DND-41 (cell line): ENCODE data around the gene CIT.

Experiments used
- EZH2 ChIP-seq: IDR thresholded peaks from 3 replicates; pipeline ENCODE4 v1.6.1; 2012; ENCODE audit warnings: borderline replicate concordance, low read depth, mild to moderate bottlenecking, moderate library complexity, low read length, inconsistent platforms; ENCODE audit not compliant: severe bottlenecking
- TF ChIP-seq, protein P1 (sequence below): IDR thresholded peaks from 2 replicates; pipeline ENCODE4 v1.5.1; 2012; ENCODE audit warnings: borderline replicate concordance, low read length, moderate library complexity, mild to moderate bottlenecking; ENCODE audit not compliant: poor library complexity, severe bottlenecking; ENCODE audit errors: extremely low read depth

DNA sequence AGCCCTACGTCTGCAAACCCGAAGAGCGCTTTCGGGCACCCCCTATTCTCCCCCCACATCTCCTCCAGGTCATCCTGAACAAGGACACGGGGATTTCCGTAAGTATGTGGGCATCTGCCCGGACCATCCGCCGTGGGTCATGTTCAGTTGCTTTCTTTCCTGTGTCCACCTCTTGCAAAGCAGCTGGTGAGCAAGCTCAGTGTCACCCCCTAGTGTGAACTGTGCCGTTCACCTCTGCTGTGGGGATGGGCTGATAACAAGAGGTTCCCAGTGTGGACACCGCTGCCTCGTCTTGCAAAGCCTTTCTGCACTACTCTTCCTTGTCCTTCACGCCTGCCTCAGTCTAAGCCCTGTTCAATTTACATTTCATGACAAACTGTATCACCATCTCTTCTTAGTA is 200.5 kb downstream of the CIT start:
- TF ChIP-seq, protein P1, sequence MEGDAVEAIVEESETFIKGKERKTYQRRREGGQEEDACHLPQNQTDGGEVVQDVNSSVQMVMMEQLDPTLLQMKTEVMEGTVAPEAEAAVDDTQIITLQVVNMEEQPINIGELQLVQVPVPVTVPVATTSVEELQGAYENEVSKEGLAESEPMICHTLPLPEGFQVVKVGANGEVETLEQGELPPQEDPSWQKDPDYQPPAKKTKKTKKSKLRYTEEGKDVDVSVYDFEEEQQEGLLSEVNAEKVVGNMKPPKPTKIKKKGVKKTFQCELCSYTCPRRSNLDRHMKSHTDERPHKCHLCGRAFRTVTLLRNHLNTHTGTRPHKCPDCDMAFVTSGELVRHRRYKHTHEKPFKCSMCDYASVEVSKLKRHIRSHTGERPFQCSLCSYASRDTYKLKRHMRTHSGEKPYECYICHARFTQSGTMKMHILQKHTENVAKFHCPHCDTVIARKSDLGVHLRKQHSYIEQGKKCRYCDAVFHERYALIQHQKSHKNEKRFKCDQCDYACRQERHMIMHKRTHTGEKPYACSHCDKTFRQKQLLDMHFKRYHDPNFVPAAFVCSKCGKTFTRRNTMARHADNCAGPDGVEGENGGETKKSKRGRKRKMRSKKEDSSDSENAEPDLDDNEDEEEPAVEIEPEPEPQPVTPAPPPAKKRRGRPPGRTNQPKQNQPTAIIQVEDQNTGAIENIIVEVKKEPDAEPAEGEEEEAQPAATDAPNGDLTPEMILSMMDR, result no peak
- TF ChIP-seq EZH2, result no peak
